ENCODE results near the gene VAC14.

Gene VAC14

GRCh38 chr16:70638814-70639792 lies 161.9 kb downstream of the VAC14 start:
- Histone ChIP-seq H3K9me3 (no peaks in the 10 kb centered on the region), H3K27me3 (no peaks in the 10 kb centered on the region), H3K4me3 (ENCODE audit: low read depth, low read length) (peak overlapping the region; percentile 40), H3K36me3 (no peaks in the 10 kb centered on the region), H3K4me1 (peaks cover 5% of the 10 kb centered on the region; the same call in 1 of the 2 replicates)
- peak; percentile 58 for DNase-seq
- no peak; the same call in 1 of the 2 replicates for TF ChIP-seq CTCF (IDR thresholded peaks at IDR 0.05; ENCODE audit: low read depth, low read length)

Data from BE2C (cell line).